Stomach (tissue), 19 donors: ENCODE results near the gene CRABP2. TPM values are rescaled to one million over a fixed set of nuclear protein-coding genes. Genes with fewer than 3 reads are reported as not detected.

Source experiments
- DNase-seq, 2 donors: peaks; one replicate each; pipeline versions ENCODE4 v3.0.0 to v3.0.0-alpha.2; 2013 to 2019
- H3K27ac ChIP-seq, 5 donors: fragments of 200-600 bp in 4 of 5; sonication (generic) in 4 of 5; one replicate each; pipeline ENCODE4 v1.5.1; 2013 to 2019; ENCODE audit warnings: mild to moderate bottlenecking in 1 of 5, moderate library complexity in 1 of 5
- H3K27me3 ChIP-seq, 3 donors: fragments of 200-600 bp; sonication (generic); one replicate each; pipeline ENCODE4 v1.5.1; 2017 to 2019; ENCODE audit warnings: mixed run types in 1 of 3
- H3K36me3 ChIP-seq, 4 donors: fragments of 200-600 bp; sonication (generic); 1 replicate in 3 of 4; 2 replicates in 1 of 4; pipeline ENCODE4 v1.5.1; 2016 to 2019
- H3K4me1 ChIP-seq, 4 donors: fragments of 200-600 bp; sonication (generic); one replicate each; pipeline ENCODE4 v1.5.1; 2016 to 2019
- H3K4me3 ChIP-seq, 4 donors: fragments of 200-600 bp; sonication (generic) in 3 of 4; one replicate each; pipeline ENCODE4 v1.5.1; 2016 to 2019; ENCODE audit warnings: mild to moderate bottlenecking in 1 of 4
- H3K9me3 ChIP-seq, 4 donors: fragments of 200-600 bp; sonication (generic); one replicate each; pipeline ENCODE4 v1.5.1; 2016 to 2019
- EP300 ChIP-seq: sonication (generic); formaldehyde crosslinking; IDR thresholded peaks from one replicate; pipeline ENCODE4 v1.6.1; 2017; ENCODE audit warnings: antibody characterized with exemption
- POLR2A ChIP-seq, 4 donors: fragments of 450-650 bp; IDR thresholded peaks; one replicate each; pipeline ENCODE4 v1.6.1; 2016; ENCODE audit warnings: antibody characterized with exemption in 4 of 4, control low read depth in 2 of 4, mild to moderate bottlenecking in 1 of 4, moderate library complexity in 1 of 4
- POLR2AphosphoS5 ChIP-seq, 3 donors: sonication (generic); formaldehyde crosslinking; IDR thresholded peaks; one replicate each; pipeline ENCODE4 v1.6.1; 2016; ENCODE audit warnings: antibody characterized with exemption in 3 of 3
- WGBS, 5 donors: extraction: QIAGEN DNeasy Blood & Tissue Kit in 3 of 5; methylation state at CpG; one replicate each; pipeline versions ENCODE4 v1.1.5 to v1.1.7; 2013 to 2018; 5-methylcytosine and 5-hydroxymethylcytosine counted together
- intact Hi-C: fragments of 100-400 bp; cut with DNase I; formaldehyde crosslinking; loops from one replicate; pipeline ENCODE4 v1.15.1; 2023; ENCODE audit warnings: low total_unique reads
- long read RNA-seq, 10 donors: transcript quantifications; one replicate each; lab custom pipeline, GENCODE V29; 2026
- polyA plus RNA-seq, 3 donors: library from polyadenylated mRNA; stranded (reverse); fragments of 200-250 nt; gene quantifications; one replicate each; pipeline ENCODE4 v1.2.3, GENCODE V29; 2013
- total RNA-seq, 5 donors: library from RNA; depleted of rRNA; stranded (reverse); fragments of >200 nt; gene quantifications; one replicate each; pipeline versions ENCODE4 v1.1.0 to v1.2.3, GENCODE V29; 2014 to 2016
- TF ChIP-seq, protein P1 (sequence below), 7 experiments: fragments of 450-650 bp in 4 of 7; fragments of 200-600 bp in 3 of 7; sonication (generic) in 3 of 7; IDR thresholded peaks; one replicate each; pipeline ENCODE4 v1.5.1; 2016 to 2019; ENCODE audit warnings: antibody characterized with exemption in 7 of 7, control low read depth in 2 of 7, mild to moderate bottlenecking in 1 of 7
- donor health status: healthy with polysubstance abuse.
- donor health status: Bipolar disorder and iron deficiency.
- donor health status: healthy.

CRABP2 gene
- total RNA-seq (1 to 10 TPM in 1 of 5 donors, under 1 TPM in 1, not detected in 3; 0.72 to 2.0 TPM), polyA plus RNA-seq (100 to 1,000 TPM in 1 of 3 donors, 1 to 10 TPM in 2; 6.9 to 207 (median 7.5) TPM)
- long read RNA-seq, donor 1, transcript CRABP2-203 (4 exons, 992 nt), result major isoform, 5 of 11 reads
- long read RNA-seq, donor 1, partial matches to known transcripts, result 6 of 11 reads
- long read RNA-seq, donor 1, other reads (novel, unspliced or antisense), result 0 of 11 reads
- long read RNA-seq, donor 2, transcript CRABP2-203 (4 exons, 992 nt), result major isoform, 5 of 5 reads
- long read RNA-seq, donor 2, partial matches to known transcripts, result 0 of 5 reads
- long read RNA-seq, donor 2, other reads (novel, unspliced or antisense), result 0 of 5 reads
- long read RNA-seq, donor 3, partial matches to known transcripts, result 0 of 1 reads
- long read RNA-seq, donor 3, other reads (novel, unspliced or antisense), result 0 of 1 reads
- long read RNA-seq, donor 4, partial matches to known transcripts, result 0 of 1 reads
- long read RNA-seq, donor 4, other reads (novel, unspliced or antisense), result 0 of 1 reads
- long read RNA-seq, donor 5, transcript CRABP2-203 (4 exons, 992 nt), result major isoform, 13 of 14 reads
- long read RNA-seq, donor 5, partial matches to known transcripts, result 0 of 14 reads
- long read RNA-seq, donor 5, other reads (novel, unspliced or antisense), result 0 of 14 reads
- long read RNA-seq, donor 6, result 0 reads
- long read RNA-seq, donor 7, transcript CRABP2-203 (4 exons, 992 nt), result major isoform, 14 of 14 reads
- long read RNA-seq, donor 7, partial matches to known transcripts, result 0 of 14 reads
- long read RNA-seq, donor 7, other reads (novel, unspliced or antisense), result 0 of 14 reads
- long read RNA-seq, donor 8, transcript CRABP2-203 (4 exons, 992 nt), result major isoform, 6 of 7 reads
- long read RNA-seq, donor 8, partial matches to known transcripts, result 0 of 7 reads
- long read RNA-seq, donor 8, other reads (novel, unspliced or antisense), result 0 of 7 reads
- long read RNA-seq, donor 9, transcript CRABP2-203 (4 exons, 992 nt), result major isoform, 14 of 20 reads
- long read RNA-seq, donor 9, partial matches to known transcripts, result 6 of 20 reads
- long read RNA-seq, donor 9, other reads (novel, unspliced or antisense), result 0 of 20 reads
- long read RNA-seq, donor 10, partial matches to known transcripts, result 0 of 1 reads
- long read RNA-seq, donor 10, other reads (novel, unspliced or antisense), result 0 of 1 reads

DNA sequence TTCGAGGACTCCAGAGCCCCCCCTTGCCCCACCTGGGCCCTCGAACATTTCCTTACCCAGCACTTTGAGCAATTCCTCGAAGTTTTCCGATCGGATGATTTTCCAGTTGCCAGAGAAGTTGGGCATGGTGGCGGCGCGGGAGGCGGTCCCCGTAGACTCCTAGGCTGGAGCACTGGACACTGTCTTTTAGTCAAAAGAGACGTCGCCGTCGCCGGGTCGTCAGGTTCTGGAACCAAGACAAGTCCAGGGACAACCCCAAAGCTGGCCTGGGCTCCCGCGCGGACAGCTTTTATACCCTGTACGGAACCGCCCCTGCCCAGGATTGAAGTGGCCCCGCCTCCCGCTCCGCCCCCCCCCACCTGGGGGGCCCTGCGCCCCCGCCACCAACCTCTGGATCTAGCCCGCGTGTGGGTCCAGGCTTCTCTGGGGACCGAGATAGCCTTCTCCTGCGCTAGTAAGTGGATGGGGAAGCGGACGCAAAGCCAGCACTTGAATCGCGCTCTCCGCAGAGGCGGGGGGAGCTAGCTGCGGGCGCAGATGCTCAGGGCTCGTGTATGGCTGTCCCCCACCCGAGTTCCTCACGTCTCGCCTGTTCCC, at the start of gene CRABP2:
CRABP2 (minus strand) TSS at position 263 of the 597 bp plus-strand sequence; CDS start at position 126, 137 bp downstream.
- Histone ChIP-seq H3K4me1 (peaks cover 26 to 58% (median 51%) of the 10 kb centered on the region in 4 donors), H3K4me3 (peak within 1 kb of the TSS; percentile 40 to 56 (median 44)), H3K27me3 (peaks cover 0 to 68% (median 23%) of the 10 kb centered on the region in 3 donors), H3K27ac (peak within 1 kb of the TSS in 4 of 5 donors; percentile 32 to 83 (median 50)), H3K36me3 (no peaks in the 10 kb centered on the region), H3K9me3 (no peaks in the 10 kb centered on the region)
- TF ChIP-seq POLR2AphosphoS5 (IDR thresholded peaks at IDR 0.05) (no peak), POLR2A (IDR thresholded peaks at IDR 0.05) (no peak), EP300 (no peak)
- TF ChIP-seq, protein P1, sequence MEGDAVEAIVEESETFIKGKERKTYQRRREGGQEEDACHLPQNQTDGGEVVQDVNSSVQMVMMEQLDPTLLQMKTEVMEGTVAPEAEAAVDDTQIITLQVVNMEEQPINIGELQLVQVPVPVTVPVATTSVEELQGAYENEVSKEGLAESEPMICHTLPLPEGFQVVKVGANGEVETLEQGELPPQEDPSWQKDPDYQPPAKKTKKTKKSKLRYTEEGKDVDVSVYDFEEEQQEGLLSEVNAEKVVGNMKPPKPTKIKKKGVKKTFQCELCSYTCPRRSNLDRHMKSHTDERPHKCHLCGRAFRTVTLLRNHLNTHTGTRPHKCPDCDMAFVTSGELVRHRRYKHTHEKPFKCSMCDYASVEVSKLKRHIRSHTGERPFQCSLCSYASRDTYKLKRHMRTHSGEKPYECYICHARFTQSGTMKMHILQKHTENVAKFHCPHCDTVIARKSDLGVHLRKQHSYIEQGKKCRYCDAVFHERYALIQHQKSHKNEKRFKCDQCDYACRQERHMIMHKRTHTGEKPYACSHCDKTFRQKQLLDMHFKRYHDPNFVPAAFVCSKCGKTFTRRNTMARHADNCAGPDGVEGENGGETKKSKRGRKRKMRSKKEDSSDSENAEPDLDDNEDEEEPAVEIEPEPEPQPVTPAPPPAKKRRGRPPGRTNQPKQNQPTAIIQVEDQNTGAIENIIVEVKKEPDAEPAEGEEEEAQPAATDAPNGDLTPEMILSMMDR (IDR thresholded peaks at IDR 0.05), result no peak
- intact Hi-C loops, result no loop called here
- DNase-seq, result peak in 1 of 2 donors; percentile 79
- 1 to 4% (median 2%) methylated on average over 18 to 42 of the region's 42 CpGs for WGBS, 5 donors

DNA sequence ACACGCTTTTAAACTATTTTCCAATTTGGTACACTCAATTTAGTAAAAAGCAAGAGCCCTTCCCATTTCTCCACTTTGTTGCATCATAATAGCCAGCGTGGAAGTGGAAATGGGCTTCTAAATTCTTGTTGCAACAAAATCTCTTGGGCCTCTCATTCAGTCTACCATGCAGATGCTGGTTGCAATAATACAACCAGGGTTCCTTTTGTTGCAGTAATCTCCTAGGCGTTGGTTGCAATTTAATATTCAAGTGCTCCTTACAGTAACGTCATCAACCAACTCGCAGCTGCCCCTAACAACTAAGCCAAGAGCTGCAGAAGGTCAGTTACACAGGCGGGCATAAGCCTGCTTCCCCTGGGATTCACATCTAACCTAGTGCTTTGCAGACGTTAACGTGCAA, 48.8 kb upstream of the CRABP2 start:
- WGBS, 5 donors, result 77 to 81% (median 80%) methylated on average over 8 of the region's 8 CpGs
- TF ChIP-seq, protein P1 (IDR thresholded peaks at IDR 0.05), result no peak
- TF ChIP-seq EP300 (no peak), POLR2A (IDR thresholded peaks at IDR 0.05) (no peak), POLR2AphosphoS5 (IDR thresholded peaks at IDR 0.05) (no peak)
- no peaks in the 10 kb centered on the region for H3K27me3 ChIP-seq
- peaks cover 19 to 35% (median 27%) of the 10 kb centered on the region in 4 donors for H3K4me1 ChIP-seq
- no peak for DNase-seq
- intact Hi-C loops, result no loop called here
- H3K4me3 ChIP-seq, result no peak overlapping the region
- H3K27ac ChIP-seq, result no peak overlapping the region
- H3K9me3 ChIP-seq, result no peaks in the 10 kb centered on the region
- H3K36me3 ChIP-seq, result no peaks in the 10 kb centered on the region

DNA sequence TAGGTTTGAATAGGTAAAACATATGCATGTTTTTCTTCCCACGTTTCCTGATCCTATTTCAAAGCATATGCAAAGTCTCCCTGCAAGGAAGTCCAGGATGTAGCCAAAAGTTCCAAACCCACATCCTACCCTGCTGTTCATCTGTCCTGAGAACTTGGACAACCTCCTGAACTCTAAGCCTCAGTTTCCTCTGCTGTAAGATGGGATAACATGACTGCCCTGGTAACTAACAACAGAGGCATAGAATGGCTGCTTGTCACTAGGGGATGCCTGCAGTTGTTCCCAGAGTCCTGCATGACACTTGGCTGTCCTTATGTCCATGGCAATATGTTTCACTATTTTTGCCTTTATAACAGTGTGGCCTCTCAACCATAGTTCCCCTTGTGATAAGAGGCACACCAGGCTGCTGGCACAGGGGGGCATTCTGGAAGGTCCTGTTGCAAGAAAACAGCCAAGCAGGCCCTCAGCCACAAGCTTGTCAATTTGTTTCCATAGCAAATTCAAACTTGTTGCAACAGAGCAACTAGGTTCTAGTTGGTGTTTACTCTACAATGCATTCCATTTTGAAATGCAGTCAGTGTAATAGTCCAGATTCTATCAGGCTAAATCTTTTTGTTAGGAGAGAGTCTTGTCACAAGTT, 47.6 kb upstream of the CRABP2 start:
- DNase-seq, result no peak
- intact Hi-C loops, result no loop called here
- Histone ChIP-seq H3K27me3 (no peaks in the 10 kb centered on the region), H3K27ac (peak overlapping the region in 4 of 5 donors; percentile 97 to 98 (median 98)), H3K4me3 (peak overlapping the region in 3 of 4 donors; percentile 79 to 92 (median 84)), H3K36me3 (no peaks in the 10 kb centered on the region), H3K9me3 (no peaks in the 10 kb centered on the region), H3K4me1 (peaks cover 32 to 48% (median 40%) of the 10 kb centered on the region in 4 donors)
- 7 to 23% (median 15%) methylated on average over 1 of the region's 1 CpG for WGBS, 5 donors
- TF ChIP-seq POLR2AphosphoS5 (IDR thresholded peaks at IDR 0.05), result no peak
- no peak for TF ChIP-seq EP300
- TF ChIP-seq, protein P1 (IDR thresholded peaks at IDR 0.05), result no peak
- no peak for TF ChIP-seq POLR2A (IDR thresholded peaks at IDR 0.05)
